Mesenchymal stem cell (in vitro differentiated cells and primary cell): ENCODE results near the gene TMEM38A.
"Not testable (repeated sequence)": the region's sequence is repeated elsewhere in the genome, so short reads cannot be mapped to it uniquely, and the experiment has no call there.

ENCODE experiments used
- DNase-seq: peaks from one replicate; pipeline ENCODE4 v3.0.0-alpha.2; 2013
- H2AFZ ChIP-seq: one replicate; pipeline ENCODE4 v1.6.1; 2013; ENCODE audit warnings: low read depth, mild to moderate bottlenecking, control low read depth, inconsistent platforms, low read length, moderate library complexity
- H2AK5ac ChIP-seq: 2 replicates; pipeline ENCODE4 v1.6.1; 2013; ENCODE audit warnings: low read length, moderate library complexity, mild to moderate bottlenecking, inconsistent platforms; ENCODE audit not compliant: severe bottlenecking
- H2BK120ac ChIP-seq: one replicate; pipeline ENCODE4 v1.6.1; 2013; ENCODE audit warnings: low read depth, mild to moderate bottlenecking, inconsistent platforms, low read length, moderate library complexity
- H2BK12ac ChIP-seq, 2 experiments: one replicate each; pipeline ENCODE4 v1.6.1; 2013; ENCODE audit warnings: inconsistent platforms in 2 of 2, low read length in 2 of 2, mild to moderate bottlenecking in 2 of 2, moderate library complexity in 2 of 2, control low read depth in 1 of 2
- H2BK15ac ChIP-seq: one replicate; pipeline ENCODE4 v1.6.1; 2013; ENCODE audit warnings: mild to moderate bottlenecking, low read depth, inconsistent platforms; ENCODE audit not compliant: poor library complexity, severe bottlenecking
- H2BK5ac ChIP-seq: 2 replicates; pipeline ENCODE4 v1.6.1; 2013; ENCODE audit warnings: low read depth, mild to moderate bottlenecking, low read length, control low read depth, inconsistent platforms; ENCODE audit not compliant: poor library complexity, severe bottlenecking
- H3K14ac ChIP-seq, 2 experiments: one replicate each; pipeline ENCODE4 v1.6.1; 2013; ENCODE audit warnings: inconsistent platforms in 2 of 2, low read length in 2 of 2, control low read depth in 1 of 2, mild to moderate bottlenecking in 1 of 2, moderate library complexity in 1 of 2
- H3K18ac ChIP-seq, 2 experiments: one replicate each; pipeline ENCODE4 v1.6.1; 2013; ENCODE audit warnings: inconsistent platforms in 2 of 2, low read length in 2 of 2, control low read depth in 1 of 2, low read depth in 1 of 2, mild to moderate bottlenecking in 1 of 2
- H3K23ac ChIP-seq, 2 experiments: one replicate each; pipeline ENCODE4 v1.6.1; 2013; ENCODE audit warnings: inconsistent platforms in 2 of 2, low read length in 2 of 2, mild to moderate bottlenecking in 2 of 2, moderate library complexity in 2 of 2, control low read depth in 1 of 2
- H3K27ac ChIP-seq: 2 replicates; pipeline ENCODE4 v1.5.1; 2013; ENCODE audit warnings: mild to moderate bottlenecking, moderate library complexity, low read length, control low read depth, inconsistent platforms; ENCODE audit not compliant: poor library complexity, severe bottlenecking
- H3K27me3 ChIP-seq, 2 experiments: 2 replicates each; pipeline versions ENCODE4 v1.6.1 to v1.7.0; 2013; ENCODE audit warnings: low read length in 2 of 2, mild to moderate bottlenecking in 2 of 2, moderate library complexity in 2 of 2, control low read depth in 1 of 2, inconsistent platforms in 1 of 2; ENCODE audit not compliant: control insufficient read depth in 1 of 2, insufficient read depth in 1 of 2
- H3K36me3 ChIP-seq, 2 experiments: 2 replicates each; pipeline versions ENCODE4 v1.6.1 to v1.7.0; 2013; ENCODE audit warnings: low read length in 2 of 2, control low read depth in 1 of 2, inconsistent platforms in 1 of 2, low read depth in 1 of 2, mild to moderate bottlenecking in 1 of 2; ENCODE audit not compliant: insufficient read depth in 2 of 2, control insufficient read depth in 1 of 2
- H3K4ac ChIP-seq, 2 experiments: one replicate each; pipeline ENCODE4 v1.6.1; 2013; ENCODE audit warnings: inconsistent platforms in 2 of 2, low read length in 2 of 2, mild to moderate bottlenecking in 2 of 2, moderate library complexity in 2 of 2, control low read depth in 1 of 2, low read depth in 1 of 2
- H3K4me1 ChIP-seq: 2 replicates; pipeline ENCODE4 v1.6.1; 2013; ENCODE audit warnings: low read depth, low read length, control low read depth; ENCODE audit not compliant: control insufficient read depth, insufficient read depth
- H3K4me2 ChIP-seq: 2 replicates; pipeline ENCODE4 v1.6.1; 2013; ENCODE audit warnings: low read length, mild to moderate bottlenecking, inconsistent platforms; ENCODE audit not compliant: poor library complexity, severe bottlenecking
- H3K4me3 ChIP-seq, 2 experiments: 2 replicates each; pipeline versions ENCODE4 v1.5.1 to v1.7.0; 2013; ENCODE audit warnings: low read length in 2 of 2, mild to moderate bottlenecking in 2 of 2, control low read depth in 1 of 2, low read depth in 1 of 2; ENCODE audit not compliant: insufficient read depth in 1 of 2
- H3K79me1 ChIP-seq: replicated peaks from 2 replicates; pipeline ENCODE4 v1.6.1; 2013; ENCODE audit warnings: mild to moderate bottlenecking, control low read depth, low read length, inconsistent platforms; ENCODE audit not compliant: poor library complexity, severe bottlenecking
- H3K9ac ChIP-seq: 2 replicates; pipeline ENCODE4 v1.7.0; 2013; ENCODE audit warnings: mild to moderate bottlenecking, low read length, moderate library complexity
- H3K9me3 ChIP-seq: 2 replicates; pipeline ENCODE4 v1.7.0; 2013; ENCODE audit warnings: mild to moderate bottlenecking, low read length; ENCODE audit not compliant: control insufficient read depth
- H4K8ac ChIP-seq: one replicate; pipeline ENCODE4 v1.6.1; 2013; ENCODE audit warnings: inconsistent platforms, mild to moderate bottlenecking, low read length, moderate library complexity
- H4K91ac ChIP-seq: one replicate; pipeline ENCODE4 v1.6.1; 2013; ENCODE audit warnings: mild to moderate bottlenecking, low read length, inconsistent platforms
- WGBS: methylation state at CpG from one replicate; pipeline ENCODE4 v1.1.7; 2013; ENCODE audit warnings: mixed read lengths; 5-methylcytosine and 5-hydroxymethylcytosine counted together

The TMEM38A gene

GRCh38 chr19:16645140-16645539 lies 15.8 kb upstream of the TMEM38A start:
- no peak overlapping the region for H4K91ac ChIP-seq
- H3K18ac ChIP-seq, result no peak overlapping the region
- no peak overlapping the region for H3K14ac ChIP-seq
- over 99% methylated on average over 9 of the region's 9 CpGs for WGBS
- no peaks in the 10 kb centered on the region for H3K9me3 ChIP-seq
- no peak overlapping the region for H2AFZ ChIP-seq
- no peak overlapping the region for H3K4me3 ChIP-seq
- no peak overlapping the region for H3K4ac ChIP-seq
- H3K27me3 ChIP-seq, result no peaks in the 10 kb centered on the region
- peaks cover 50 to 81% of the 10 kb centered on the region in 2 experiments for H3K36me3 ChIP-seq
- H3K79me1 ChIP-seq, result peaks cover 38% of the 10 kb centered on the region
- no peak overlapping the region for H4K8ac ChIP-seq
- no peak overlapping the region for H3K27ac ChIP-seq
- H3K4me1 ChIP-seq, result no peaks in the 10 kb centered on the region
- no peak overlapping the region for H3K9ac ChIP-seq
- no peak overlapping the region for H2BK5ac ChIP-seq
- DNase-seq, result no peak
- H3K23ac ChIP-seq, result no peak overlapping the region
- H2BK120ac ChIP-seq, result no peak overlapping the region
- H3K4me2 ChIP-seq, result no peak overlapping the region
- H2AK5ac ChIP-seq, result no peak overlapping the region
- no peak overlapping the region for H2BK15ac ChIP-seq
- no peak overlapping the region for H2BK12ac ChIP-seq

- Histone ChIP-seq H3K27ac (no peak overlapping the region), H3K23ac (no peak overlapping the region), H2BK120ac (no peak overlapping the region), H3K4me2 (no peak overlapping the region), H3K9ac (peak overlapping the region; percentile 15), H3K4me1 (no peaks in the 10 kb centered on the region), H2BK12ac (no peak overlapping the region), H2AK5ac (no peak overlapping the region), H4K8ac (no peak overlapping the region), H2BK5ac (no peak overlapping the region), H3K4ac (no peak overlapping the region), H3K79me1 (peaks cover 43% of the 10 kb centered on the region), H3K27me3 (no peaks in the 10 kb centered on the region), H3K36me3 (peaks cover 57 to 82% of the 10 kb centered on the region in 2 experiments), H3K14ac (no peak overlapping the region), H2BK15ac (no peak overlapping the region), H3K4me3 (peak overlapping the region in 1 of 2 experiments; percentile 3), H3K18ac (no peak overlapping the region), H4K91ac (no peak overlapping the region), H2AFZ (no peak overlapping the region), H3K9me3 (no peaks in the 10 kb centered on the region)
- 94% methylated on average over 9 of the region's 9 CpGs for WGBS
- DNase-seq, result no peak
Observed at GRCh38 chr19:16649734-16650133, 11.2 kb upstream of the TMEM38A start.

GRCh38 chr19:16650821-16651220 lies 10.1 kb upstream of the TMEM38A start:
- 98% methylated on average over 2 of the region's 2 CpGs for WGBS
- Histone ChIP-seq H3K14ac (no peak overlapping the region), H3K27ac (no peak overlapping the region), H4K91ac (no peak overlapping the region), H3K18ac (no peak overlapping the region), H2BK120ac (no peak overlapping the region), H4K8ac (no peak overlapping the region), H3K9ac (no peak overlapping the region), H3K27me3 (no peaks in the 10 kb centered on the region), H2AFZ (no peak overlapping the region), H2BK12ac (no peak overlapping the region), H2BK5ac (no peak overlapping the region), H3K9me3 (no peaks in the 10 kb centered on the region), H3K23ac (no peak overlapping the region), H2BK15ac (no peak overlapping the region), H3K36me3 (peaks cover 63 to 80% of the 10 kb centered on the region in 2 experiments), H2AK5ac (no peak overlapping the region), H3K4ac (no peak overlapping the region), H3K4me3 (no peak overlapping the region), H3K4me2 (no peak overlapping the region), H3K4me1 (no peaks in the 10 kb centered on the region), H3K79me1 (peaks cover 46% of the 10 kb centered on the region)
- DNase-seq, result no peak

GRCh38 chr19:16651421-16652188 lies 9.3 kb upstream of the TMEM38A start:
- H2BK12ac ChIP-seq, H3K27me3 ChIP-seq, H4K91ac ChIP-seq, H3K9ac ChIP-seq, H3K23ac ChIP-seq, H3K9me3 ChIP-seq, DNase-seq, H3K4me2 ChIP-seq, H3K4me3 ChIP-seq, H2BK5ac ChIP-seq, H3K4me1 ChIP-seq, H4K8ac ChIP-seq, H3K18ac ChIP-seq, H2AK5ac ChIP-seq, H3K27ac ChIP-seq, H3K14ac ChIP-seq, H3K4ac ChIP-seq, H2BK15ac ChIP-seq, H2AFZ ChIP-seq, H2BK120ac ChIP-seq: not testable (repeated sequence)
- H3K79me1 ChIP-seq, result peaks cover 50% of the 10 kb centered on the region
- H3K36me3 ChIP-seq, result peaks cover 69 to 80% of the 10 kb centered on the region in 2 experiments
- WGBS, result 97% methylated on average over 7 of the region's 8 CpGs
